HepG2 (cell line): ENCODE measurements around the gene PAFAH1B2.

ENCODE experiments used
- MXI1 ChIP-seq: IDR thresholded peaks from 3 replicates; pipeline ENCODE4 v1.6.1; 2012; ENCODE audit warnings: low read depth, low read length, inconsistent platforms, borderline replicate concordance
- TF ChIP-seq, protein P1 (sequence below): sonication (generic); formaldehyde crosslinking; IDR thresholded peaks from 2 replicates; pipeline ENCODE4 v1.5.0; 2020; ENCODE audit warnings: mild to moderate bottlenecking, missing genetic modification reagents, moderate library complexity

- TF ChIP-seq MXI1: no peak
- TF ChIP-seq, protein P1, sequence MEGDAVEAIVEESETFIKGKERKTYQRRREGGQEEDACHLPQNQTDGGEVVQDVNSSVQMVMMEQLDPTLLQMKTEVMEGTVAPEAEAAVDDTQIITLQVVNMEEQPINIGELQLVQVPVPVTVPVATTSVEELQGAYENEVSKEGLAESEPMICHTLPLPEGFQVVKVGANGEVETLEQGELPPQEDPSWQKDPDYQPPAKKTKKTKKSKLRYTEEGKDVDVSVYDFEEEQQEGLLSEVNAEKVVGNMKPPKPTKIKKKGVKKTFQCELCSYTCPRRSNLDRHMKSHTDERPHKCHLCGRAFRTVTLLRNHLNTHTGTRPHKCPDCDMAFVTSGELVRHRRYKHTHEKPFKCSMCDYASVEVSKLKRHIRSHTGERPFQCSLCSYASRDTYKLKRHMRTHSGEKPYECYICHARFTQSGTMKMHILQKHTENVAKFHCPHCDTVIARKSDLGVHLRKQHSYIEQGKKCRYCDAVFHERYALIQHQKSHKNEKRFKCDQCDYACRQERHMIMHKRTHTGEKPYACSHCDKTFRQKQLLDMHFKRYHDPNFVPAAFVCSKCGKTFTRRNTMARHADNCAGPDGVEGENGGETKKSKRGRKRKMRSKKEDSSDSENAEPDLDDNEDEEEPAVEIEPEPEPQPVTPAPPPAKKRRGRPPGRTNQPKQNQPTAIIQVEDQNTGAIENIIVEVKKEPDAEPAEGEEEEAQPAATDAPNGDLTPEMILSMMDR: no peak
Measured at GRCh38 chr11:117186431-117186761, 42.3 kb downstream of the PAFAH1B2 start.
